GM23338 (cell line): ENCODE results near the gene NRCAM. TPM values are rescaled to one million over a fixed set of nuclear protein-coding genes. Genes with fewer than 3 reads are reported as not detected.

Experiments used
- CREB1 ChIP-seq: fragments of 250-450 bp; sonication (Bioruptor Pico); IDR thresholded peaks from 2 replicates; pipeline ENCODE4 v1.5.0; 2020; ENCODE audit warnings: low read depth, mild to moderate bottlenecking, moderate library complexity
- ETS1 ChIP-seq: IDR thresholded peaks from 2 replicates; pipeline ENCODE4 v1.6.1; 2016; ENCODE audit warnings: antibody characterized with exemption
- EZH2 ChIP-seq: fragments of 200-600 bp; sonication (generic); IDR thresholded peaks from one replicate; pipeline ENCODE4 v1.8.0; 2017; ENCODE audit warnings: antibody characterized with exemption, mild to moderate bottlenecking, low read depth; ENCODE audit not compliant: unreplicated experiment
- EZH2phosphoT487 ChIP-seq: fragments of 200-600 bp; sonication (generic); IDR thresholded peaks from one replicate; pipeline ENCODE4 v1.8.1; 2018; ENCODE audit warnings: antibody characterized with exemption; ENCODE audit not compliant: unreplicated experiment
- JUNB ChIP-seq: IDR thresholded peaks from one replicate; pipeline ENCODE4 v1.6.1; 2016; ENCODE audit warnings: antibody characterized with exemption; ENCODE audit not compliant: unreplicated experiment
- NANOG ChIP-seq: IDR thresholded peaks from 2 replicates; pipeline ENCODE4 v1.6.1; 2016; ENCODE audit warnings: antibody characterized with exemption, borderline replicate concordance
- POLR2AphosphoS5 ChIP-seq: IDR thresholded peaks from 2 replicates; pipeline ENCODE4 v1.6.1; 2016; ENCODE audit warnings: antibody characterized with exemption, low read depth
- REST ChIP-seq: IDR thresholded peaks from one replicate; pipeline ENCODE4 v1.6.1; 2018; ENCODE audit warnings: antibody characterized with exemption; ENCODE audit not compliant: unreplicated experiment
- STAT1 ChIP-seq: IDR thresholded peaks from one replicate; pipeline ENCODE4 v1.6.1; 2016; ENCODE audit warnings: antibody characterized with exemption; ENCODE audit not compliant: unreplicated experiment
- ZNF114 ChIP-seq: fragments of 250-450 bp; sonication (Bioruptor Pico); IDR thresholded peaks from 2 replicates; pipeline ENCODE4 v1.5.0; 2020; ENCODE audit warnings: mild to moderate bottlenecking, moderate library complexity
- ZNF331 ChIP-seq: fragments of 250-450 bp; sonication (Bioruptor Pico); IDR thresholded peaks from 2 replicates; pipeline ENCODE4 v1.5.0; 2020; ENCODE audit warnings: low read depth, mild to moderate bottlenecking, moderate library complexity
- polyA plus RNA-seq: library from polyadenylated mRNA; unstranded; fragments of >200 nt; fragmentation: Nextera tagmentation; extraction: Ambion mirVana; gene quantifications from 2 replicates; pipeline ENCODE4 v1.2.1, GENCODE V29; 2016
- total RNA-seq: library from RNA; depleted of rRNA; stranded (reverse); fragments of >200 nt; shearing (Covaris generic); gene quantifications from 2 replicates; pipeline ENCODE4 v1.2.3, GENCODE V29; 2014
- TF ChIP-seq, protein P1 (sequence below): fragments of 250-450 bp; sonication (Bioruptor Pico); IDR thresholded peaks from 2 replicates; pipeline ENCODE4 v1.5.0; 2020; ENCODE audit warnings: mild to moderate bottlenecking, moderate library complexity

NRCAM gene
- total and polyA plus RNA-seq, 2 experiments from 2014 or later = 2.5 to 6.8 TPM

DNA sequence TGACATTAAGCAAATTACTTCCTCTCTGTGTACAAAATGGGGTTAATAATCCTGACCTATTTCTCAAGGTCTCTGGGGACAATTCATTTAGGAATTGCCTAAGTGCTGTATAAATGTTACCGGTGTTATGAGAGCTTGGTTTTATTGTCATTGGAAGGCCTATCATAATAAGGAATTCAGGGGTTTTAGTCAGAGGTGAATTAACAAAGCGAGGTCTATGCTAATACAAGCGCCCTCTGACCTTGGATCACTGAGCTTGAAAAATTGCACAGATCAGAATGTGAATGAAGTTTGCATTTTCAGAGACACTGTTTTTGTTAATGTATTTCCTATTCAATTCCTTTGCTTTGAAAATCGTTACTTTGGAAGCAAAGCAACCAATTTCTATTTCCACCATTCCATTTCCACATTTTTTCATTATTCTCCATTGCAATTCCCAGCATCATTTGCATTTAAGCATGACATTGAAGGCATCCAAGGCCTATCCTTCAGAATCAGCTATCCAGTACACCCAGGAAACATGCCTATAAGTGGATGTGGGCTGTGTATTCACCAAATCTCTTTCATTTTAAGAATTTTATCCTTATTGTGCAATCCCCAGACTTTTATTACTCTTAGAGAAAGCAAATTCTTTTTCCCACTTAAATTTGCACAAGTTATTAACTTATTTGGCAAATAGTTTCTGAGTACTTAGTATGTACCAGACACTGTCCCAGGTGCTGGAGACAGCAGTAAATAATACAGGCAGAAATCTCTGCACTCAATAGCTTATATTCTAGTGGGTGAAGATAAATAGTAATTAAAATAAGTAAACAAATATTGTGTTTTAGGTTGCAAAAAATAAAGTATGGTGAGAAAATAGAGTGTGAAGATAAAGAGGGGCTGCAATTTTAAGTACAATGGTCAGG lies 133.1 kb downstream of the NRCAM start (continued):
- TF ChIP-seq, protein P1, sequence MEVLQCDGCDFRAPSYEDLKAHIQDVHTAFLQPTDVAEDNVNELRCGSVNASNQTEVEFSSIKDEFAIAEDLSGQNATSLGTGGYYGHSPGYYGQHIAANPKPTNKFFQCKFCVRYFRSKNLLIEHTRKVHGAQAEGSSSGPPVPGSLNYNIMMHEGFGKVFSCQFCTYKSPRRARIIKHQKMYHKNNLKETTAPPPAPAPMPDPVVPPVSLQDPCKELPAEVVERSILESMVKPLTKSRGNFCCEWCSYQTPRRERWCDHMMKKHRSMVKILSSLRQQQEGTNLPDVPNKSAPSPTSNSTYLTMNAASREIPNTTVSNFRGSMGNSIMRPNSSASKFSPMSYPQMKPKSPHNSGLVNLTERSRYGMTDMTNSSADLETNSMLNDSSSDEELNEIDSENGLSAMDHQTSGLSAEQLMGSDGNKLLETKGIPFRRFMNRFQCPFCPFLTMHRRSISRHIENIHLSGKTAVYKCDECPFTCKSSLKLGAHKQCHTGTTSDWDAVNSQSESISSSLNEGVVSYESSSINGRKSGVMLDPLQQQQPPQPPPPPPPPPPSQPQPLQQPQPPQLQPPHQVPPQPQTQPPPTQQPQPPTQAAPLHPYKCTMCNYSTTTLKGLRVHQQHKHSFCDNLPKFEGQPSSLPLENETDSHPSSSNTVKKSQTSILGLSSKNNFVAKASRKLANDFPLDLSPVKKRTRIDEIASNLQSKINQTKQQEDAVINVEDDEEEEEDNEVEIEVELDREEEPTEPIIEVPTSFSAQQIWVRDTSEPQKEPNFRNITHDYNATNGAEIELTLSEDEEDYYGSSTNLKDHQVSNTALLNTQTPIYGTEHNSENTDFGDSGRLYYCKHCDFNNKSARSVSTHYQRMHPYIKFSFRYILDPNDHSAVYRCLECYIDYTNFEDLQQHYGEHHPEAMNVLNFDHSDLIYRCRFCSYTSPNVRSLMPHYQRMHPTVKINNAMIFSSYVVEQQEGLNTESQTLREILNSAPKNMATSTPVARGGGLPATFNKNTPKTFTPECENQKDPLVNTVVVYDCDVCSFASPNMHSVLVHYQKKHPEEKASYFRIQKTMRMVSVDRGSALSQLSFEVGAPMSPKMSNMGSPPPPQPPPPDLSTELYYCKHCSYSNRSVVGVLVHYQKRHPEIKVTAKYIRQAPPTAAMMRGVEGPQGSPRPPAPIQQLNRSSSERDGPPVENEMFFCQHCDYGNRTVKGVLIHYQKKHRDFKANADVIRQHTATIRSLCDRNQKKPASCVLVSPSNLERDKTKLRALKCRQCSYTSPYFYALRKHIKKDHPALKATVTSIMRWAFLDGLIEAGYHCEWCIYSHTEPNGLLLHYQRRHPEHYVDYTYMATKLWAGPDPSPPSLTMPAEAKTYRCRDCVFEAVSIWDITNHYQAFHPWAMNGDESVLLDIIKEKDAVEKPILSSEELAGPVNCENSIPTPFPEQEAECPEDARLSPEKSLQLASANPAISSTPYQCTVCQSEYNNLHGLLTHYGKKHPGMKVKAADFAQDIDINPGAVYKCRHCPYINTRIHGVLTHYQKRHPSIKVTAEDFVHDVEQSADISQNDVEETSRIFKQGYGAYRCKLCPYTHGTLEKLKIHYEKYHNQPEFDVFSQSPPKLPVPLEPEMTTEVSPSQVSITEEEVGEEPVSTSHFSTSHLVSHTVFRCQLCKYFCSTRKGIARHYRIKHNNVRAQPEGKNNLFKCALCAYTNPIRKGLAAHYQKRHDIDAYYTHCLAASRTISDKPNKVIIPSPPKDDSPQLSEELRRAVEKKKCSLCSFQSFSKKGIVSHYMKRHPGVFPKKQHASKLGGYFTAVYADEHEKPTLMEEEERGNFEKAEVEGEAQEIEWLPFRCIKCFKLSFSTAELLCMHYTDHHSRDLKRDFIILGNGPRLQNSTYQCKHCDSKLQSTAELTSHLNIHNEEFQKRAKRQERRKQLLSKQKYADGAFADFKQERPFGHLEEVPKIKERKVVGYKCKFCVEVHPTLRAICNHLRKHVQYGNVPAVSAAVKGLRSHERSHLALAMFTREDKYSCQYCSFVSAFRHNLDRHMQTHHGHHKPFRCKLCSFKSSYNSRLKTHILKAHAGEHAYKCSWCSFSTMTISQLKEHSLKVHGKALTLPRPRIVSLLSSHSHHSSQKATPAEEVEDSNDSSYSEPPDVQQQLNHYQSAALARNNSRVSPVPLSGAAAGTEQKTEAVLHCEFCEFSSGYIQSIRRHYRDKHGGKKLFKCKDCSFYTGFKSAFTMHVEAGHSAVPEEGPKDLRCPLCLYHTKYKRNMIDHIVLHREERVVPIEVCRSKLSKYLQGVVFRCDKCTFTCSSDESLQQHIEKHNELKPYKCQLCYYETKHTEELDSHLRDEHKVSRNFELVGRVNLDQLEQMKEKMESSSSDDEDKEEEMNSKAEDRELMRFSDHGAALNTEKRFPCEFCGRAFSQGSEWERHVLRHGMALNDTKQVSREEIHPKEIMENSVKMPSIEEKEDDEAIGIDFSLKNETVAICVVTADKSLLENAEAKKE = no peak
- TF ChIP-seq REST (no peak), STAT1 (no peak), EZH2 (no peak), NANOG (no peak), ETS1 (no peak), ZNF114 (CRISPR knock-in tag) (no peak), POLR2AphosphoS5 (no peak), CREB1 (CRISPR knock-in tag) (no peak), ZNF331 (CRISPR knock-in tag) (no peak), EZH2phosphoT487 (no peak), JUNB (no peak)
